ENCODE data around the gene LMBR1.
"Not testable (repeated sequence)": the region's sequence is repeated elsewhere in the genome, so short reads cannot be mapped to it uniquely, and the experiment has no call there.

Gene LMBR1

DNA sequence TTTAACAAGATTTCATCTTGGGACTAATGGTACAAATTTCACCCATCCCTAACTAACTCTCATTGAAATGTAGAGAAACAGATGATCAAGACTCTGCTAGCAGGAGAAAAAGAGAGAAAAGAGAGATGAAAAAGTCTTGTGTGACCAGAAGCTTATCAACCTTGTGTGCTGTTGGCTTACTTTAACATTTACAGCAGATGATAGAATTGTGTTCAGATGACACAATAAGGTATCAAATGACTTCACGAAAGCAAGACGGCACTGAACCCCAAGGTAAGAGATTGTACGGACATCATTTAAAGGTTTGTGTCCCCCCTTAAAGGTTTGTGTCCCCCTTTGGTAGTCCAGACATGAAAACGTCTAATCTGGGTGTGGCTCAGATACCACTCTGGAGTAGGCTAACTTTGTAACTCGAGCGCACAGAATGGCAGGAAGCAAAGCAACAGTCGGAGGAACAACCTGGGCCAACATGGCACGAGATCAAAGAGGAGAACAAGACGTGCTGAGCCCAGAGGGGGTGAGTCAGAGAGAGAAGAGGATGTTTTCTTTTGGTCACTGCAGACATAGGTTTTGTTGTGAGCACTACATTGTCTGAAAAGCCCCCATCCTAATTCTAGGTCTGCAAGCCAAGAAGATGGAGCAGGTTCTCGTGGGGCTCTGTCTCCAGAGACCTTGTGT is 10.4 kb upstream of the LMBR1 start:
- no peak for DNase-seq (ENCODE audit: low read depth, low spot score)
- H3K4me3 ChIP-seq (ENCODE audit: low read depth, low read length), result no peak overlapping the region
- TF ChIP-seq, protein P1, sequence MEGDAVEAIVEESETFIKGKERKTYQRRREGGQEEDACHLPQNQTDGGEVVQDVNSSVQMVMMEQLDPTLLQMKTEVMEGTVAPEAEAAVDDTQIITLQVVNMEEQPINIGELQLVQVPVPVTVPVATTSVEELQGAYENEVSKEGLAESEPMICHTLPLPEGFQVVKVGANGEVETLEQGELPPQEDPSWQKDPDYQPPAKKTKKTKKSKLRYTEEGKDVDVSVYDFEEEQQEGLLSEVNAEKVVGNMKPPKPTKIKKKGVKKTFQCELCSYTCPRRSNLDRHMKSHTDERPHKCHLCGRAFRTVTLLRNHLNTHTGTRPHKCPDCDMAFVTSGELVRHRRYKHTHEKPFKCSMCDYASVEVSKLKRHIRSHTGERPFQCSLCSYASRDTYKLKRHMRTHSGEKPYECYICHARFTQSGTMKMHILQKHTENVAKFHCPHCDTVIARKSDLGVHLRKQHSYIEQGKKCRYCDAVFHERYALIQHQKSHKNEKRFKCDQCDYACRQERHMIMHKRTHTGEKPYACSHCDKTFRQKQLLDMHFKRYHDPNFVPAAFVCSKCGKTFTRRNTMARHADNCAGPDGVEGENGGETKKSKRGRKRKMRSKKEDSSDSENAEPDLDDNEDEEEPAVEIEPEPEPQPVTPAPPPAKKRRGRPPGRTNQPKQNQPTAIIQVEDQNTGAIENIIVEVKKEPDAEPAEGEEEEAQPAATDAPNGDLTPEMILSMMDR (IDR thresholded peaks at IDR 0.05; ENCODE audit: insufficient read depth, low read length, missing control alignments), result no peak
- ChIA-PET CTCF (interaction anchor here (2.7 kb wide), 1 partner anchor 10 kb away, joined by 13 read pairs; the partner anchor contains the start of gene LMBR1), POLR2A (no interaction called here)

DNA sequence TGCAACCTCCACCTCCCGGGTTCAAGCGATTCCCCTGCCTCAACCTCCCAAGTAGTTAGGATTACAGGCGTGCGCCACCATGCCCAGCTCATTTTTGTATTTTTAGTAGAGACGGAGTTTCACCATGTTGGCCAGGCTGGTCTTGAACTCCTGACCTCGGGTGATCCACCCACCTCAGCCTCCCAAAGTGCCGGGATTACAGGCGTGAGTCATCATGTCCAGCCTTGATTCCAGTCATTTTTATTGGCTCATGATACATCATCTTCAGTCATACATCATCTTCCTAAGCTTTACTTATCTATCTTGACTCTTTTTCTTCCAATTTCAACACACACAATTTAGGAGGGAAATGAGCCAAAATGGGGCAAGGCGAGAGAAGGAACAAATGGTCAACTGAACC is 7.1 kb upstream of the LMBR1 start:
- CTCF ChIA-PET, result interaction anchor here (1.1 to 2.5 kb wide), 2 partner anchors 49 to 1095 kb away, joined by 3 to 10 read pairs; partner anchors contain the start of gene NOM1
- POLR2A ChIA-PET; H3K4me3 ChIP-seq (ENCODE audit: low read depth, low read length); DNase-seq (ENCODE audit: low read depth, low spot score): not testable (repeated sequence)

DNA sequence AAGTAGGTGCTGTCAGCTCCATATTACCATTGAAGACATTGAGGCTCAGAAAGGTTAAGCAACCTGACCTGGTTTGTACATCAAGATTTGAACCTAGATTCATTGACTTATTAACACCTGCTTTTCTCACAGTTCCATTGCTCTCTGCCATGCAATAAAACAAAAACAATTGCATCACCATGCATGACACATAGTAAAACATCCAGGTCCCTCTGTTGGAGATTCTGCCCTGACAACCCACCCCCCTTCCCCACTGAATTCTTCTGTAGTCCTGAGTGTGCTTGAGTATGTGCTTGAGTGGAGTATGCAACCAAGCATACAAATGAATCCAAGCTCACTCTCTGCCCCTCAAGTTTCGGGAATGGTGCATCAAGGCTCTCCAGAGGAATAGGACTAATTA is 6.0 kb upstream of the LMBR1 start:
- ChIA-PET CTCF (interaction anchor here (2.5 kb wide), 1 partner anchor 50 kb away, joined by 10 read pairs; the partner anchor contains the start of gene NOM1), POLR2A (no interaction called here)
- no peak overlapping the region for H3K4me3 ChIP-seq (ENCODE audit: low read depth, low read length)
- DNase-seq (ENCODE audit: low read depth, low spot score), result no peak
- TF ChIP-seq, protein P1 (IDR thresholded peaks at IDR 0.05; ENCODE audit: insufficient read depth, low read length, missing control alignments), result no peak

- POLR2A ChIA-PET, result no interaction called here
- no peak for DNase-seq (ENCODE audit: low read depth, low spot score)
- CTCF ChIA-PET, result no interaction called here
Measured at GRCh38 chr7:156897673-156898072, 4.7 kb upstream of the LMBR1 start.

DNA sequence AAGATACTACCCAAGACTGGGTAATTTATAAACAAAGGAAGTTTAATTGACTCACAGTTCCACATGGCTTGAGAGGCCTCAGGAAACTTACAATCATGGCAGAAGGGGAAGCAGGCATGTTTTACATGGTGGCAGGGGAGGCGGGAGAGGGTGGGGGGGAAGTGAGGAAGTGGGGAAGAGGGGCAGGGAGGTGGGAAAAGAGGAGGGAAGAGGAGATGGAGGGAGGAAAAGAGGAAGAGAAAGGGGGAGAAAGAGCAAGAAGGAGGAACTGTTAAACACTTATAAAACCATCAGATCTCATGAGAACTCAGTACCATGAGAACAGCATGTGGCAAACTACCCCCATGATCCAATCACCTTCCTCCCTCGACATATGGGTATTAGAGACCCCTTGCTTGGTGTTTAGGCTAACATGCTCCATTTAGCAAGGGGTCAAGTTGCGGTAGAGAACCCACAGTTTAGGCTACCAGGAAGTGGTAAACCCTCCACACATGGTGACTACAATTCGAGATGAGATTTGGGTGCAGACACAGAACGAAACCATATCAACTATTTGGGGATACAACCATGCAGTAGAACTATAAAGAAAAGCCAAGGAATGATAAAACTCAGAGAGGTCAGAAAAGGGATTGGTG is 3.5 kb upstream of the LMBR1 start:
- TF ChIP-seq, protein P1 (IDR thresholded peaks at IDR 0.05; ENCODE audit: insufficient read depth, low read length, missing control alignments), result no peak
- ChIA-PET CTCF (no interaction called here), POLR2A (no interaction called here)
- no peak for DNase-seq (ENCODE audit: low read depth, low spot score)
- H3K4me3 ChIP-seq (ENCODE audit: low read depth, low read length), result no peak overlapping the region

More at GRCh38 chr7:156897673-156898072, 4.7 kb upstream of the LMBR1 start:
- H3K4me3 ChIP-seq (ENCODE audit: low read depth, low read length), result no peak overlapping the region
- TF ChIP-seq, protein P1 (IDR thresholded peaks at IDR 0.05; ENCODE audit: insufficient read depth, low read length, missing control alignments), result no peak

- POLR2A ChIA-PET, result no interaction called here
- DNase-seq (ENCODE audit: low read depth, low spot score), result no peak
- CTCF ChIA-PET, result no interaction called here
- TF ChIP-seq, protein P1 (IDR thresholded peaks at IDR 0.05; ENCODE audit: insufficient read depth, low read length, missing control alignments), result no peak
- H3K4me3 ChIP-seq (ENCODE audit: low read depth, low read length), result no peak overlapping the region
Measured at GRCh38 chr7:156895024-156895780, 2.2 kb upstream of the LMBR1 start.

Measured in AG04449 (cell line).